ENCODE results near the gene TPCN2.

TPCN2 gene

DNA sequence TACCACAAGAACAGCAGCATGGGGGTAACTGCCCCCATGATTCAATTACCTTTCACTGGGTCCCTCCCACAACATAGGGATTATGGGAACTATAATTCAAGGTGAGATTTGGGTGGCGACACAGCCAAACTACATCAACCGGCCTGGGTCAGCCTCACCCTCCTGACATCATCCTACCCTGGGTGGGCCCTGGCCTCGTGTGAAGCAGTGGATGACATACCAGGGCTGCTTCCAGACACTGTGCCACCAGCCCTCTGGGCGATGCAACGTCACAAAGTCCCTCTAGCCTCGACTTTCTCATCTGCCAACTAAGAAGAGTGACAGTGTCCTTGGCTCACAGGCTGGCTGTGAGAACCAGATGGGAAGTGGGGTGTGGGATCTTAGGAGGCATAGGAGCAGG is 8.7 kb upstream of the TPCN2 start:
- DNase-seq = no peak

DNA sequence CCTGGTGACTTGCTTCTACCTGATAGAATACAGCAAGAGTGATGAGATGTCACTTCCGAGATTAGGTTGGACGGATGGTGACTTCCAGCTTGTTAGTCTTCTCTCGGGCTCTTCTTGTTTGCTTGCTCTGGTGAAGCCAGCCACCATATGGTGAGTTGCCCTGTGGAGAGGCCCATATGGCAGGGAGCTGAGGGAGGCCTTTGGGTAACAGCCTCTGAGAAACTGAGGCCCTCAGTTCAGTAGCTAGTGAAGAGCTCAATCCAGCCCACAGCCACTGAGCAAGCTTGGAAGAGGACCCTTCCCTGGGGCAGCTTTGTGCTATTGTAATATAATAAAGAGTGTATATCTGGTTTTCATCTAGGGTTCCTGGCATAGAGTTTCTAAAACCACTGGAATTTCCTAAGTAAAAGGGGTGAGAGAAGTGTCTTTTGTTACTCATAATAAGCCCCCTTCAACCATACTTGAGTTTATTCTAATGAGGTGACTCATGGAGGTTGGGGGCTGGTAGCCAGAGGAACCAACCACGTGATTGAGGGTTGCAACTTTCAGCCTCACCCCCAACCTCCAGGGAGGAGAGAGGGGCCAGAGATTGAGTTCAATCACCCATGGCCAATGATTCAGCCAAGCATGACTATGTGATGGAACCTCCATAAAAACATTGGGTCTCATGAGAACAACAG is 8.0 kb upstream of the TPCN2 start:
- DNase-seq = no peak

DNA sequence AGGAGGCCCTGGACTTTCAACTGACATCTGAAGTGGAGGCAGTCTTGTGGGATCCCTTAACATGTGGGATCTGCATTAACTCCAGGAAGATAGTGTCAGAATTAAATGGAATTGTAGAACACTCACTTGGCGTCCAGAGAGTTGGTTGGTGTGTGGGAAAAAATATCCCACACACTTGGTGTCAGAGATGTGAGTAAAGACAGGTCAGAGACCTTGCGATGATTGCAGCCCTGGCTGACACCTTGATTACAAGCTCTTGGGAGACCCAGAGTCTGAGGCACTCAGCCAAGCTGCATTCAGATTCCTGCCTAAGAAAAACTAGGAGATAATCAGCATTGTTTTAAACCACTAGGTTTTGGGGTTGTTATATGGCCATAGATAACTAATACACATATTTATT is 7.2 kb upstream of the TPCN2 start:
- no peak for DNase-seq

DNA sequence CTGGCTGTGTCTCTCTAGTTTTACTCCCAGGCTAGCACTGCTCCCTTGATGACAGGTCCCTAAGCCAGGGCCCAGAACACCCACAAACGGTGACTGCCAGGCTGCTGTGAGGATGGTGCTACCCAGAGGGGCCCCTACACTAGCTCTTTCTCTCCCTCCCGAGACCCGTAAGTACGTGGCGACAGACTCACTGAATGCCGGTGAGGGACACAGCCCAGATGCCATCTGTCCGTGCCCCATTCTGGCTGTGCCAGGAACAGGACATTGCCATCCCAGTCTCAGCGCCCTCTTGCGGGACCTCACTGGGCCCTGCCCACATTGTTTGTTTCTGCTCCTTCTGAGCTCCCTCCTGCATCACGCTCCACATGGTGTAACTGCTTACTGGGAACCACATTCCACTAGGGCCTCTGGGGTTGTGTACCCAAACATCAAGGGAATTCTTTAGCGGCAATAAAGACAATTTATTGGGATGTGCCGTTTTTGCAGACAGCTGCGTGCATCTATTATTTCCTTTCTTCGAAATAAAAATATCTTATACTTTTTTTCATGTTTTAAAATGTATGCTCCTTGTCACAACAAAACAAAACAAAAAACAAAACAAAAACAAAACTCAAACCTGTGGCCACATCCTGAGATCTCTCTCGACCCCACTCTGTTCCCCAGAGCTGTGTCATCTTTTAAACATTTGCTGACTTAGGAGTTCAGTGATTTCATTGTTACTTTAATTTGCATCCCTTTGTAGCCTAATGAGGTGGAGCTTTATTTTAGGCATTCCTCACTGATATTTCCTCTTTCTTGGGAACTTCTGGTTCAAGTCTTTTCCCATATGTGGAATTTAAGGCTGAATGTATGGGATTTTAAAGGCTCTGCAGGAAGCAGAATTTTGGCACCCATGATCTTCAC is 4.4 kb upstream of the TPCN2 start:
- no peak for DNase-seq

DNA sequence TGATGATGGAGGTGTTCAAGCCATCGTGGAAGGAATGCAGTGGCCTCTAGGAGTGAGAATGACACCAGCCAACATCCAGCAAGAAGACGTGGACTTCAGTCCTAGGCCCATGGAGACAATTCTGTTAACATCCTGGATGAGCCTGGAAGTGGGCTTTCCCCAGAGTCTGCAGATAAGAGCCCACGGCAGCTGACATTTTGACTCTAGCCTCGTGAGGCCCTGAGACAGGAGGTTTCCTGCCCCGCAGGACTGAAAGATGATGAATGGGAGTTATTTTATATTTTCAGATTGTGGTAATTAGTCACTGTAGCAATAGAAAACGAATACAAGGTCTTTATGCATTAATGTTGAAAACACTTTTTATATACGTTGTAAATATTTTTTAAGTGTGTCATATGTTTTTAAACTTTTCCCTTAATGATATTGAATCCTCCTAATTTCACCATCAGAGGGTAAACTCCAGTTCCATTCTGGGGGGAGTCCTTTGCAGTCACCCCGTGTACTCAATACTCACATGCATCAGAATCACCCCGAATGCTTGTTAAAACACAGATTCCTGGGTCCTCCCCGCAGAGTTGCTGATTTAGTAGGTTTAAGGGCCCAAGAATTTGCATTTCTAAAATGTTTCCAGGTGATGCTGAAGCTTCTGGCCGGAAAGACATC is 570 bp upstream of the TPCN2 start:
- DNase-seq = no peak

DNA sequence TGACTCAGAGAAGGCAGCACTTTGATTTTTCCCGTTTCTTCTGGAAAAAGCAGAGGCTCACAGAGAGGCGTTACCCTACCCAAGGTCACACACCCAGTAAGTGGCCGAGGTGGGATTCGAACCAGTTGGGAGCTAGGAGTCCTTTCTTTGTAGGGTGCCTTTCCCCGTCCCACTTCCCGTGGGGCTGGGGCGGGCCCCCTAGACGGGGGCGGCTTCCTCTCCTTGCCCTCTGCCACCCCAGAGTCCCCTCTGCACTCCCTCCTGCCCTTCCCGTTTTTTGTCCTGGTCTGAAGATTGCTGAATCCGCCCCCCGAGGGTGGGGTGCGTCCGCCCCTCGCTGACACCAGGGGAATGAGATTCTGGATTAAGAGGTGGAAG is 747 bp downstream of the TPCN2 start:
- DNase-seq = no peak

DNA sequence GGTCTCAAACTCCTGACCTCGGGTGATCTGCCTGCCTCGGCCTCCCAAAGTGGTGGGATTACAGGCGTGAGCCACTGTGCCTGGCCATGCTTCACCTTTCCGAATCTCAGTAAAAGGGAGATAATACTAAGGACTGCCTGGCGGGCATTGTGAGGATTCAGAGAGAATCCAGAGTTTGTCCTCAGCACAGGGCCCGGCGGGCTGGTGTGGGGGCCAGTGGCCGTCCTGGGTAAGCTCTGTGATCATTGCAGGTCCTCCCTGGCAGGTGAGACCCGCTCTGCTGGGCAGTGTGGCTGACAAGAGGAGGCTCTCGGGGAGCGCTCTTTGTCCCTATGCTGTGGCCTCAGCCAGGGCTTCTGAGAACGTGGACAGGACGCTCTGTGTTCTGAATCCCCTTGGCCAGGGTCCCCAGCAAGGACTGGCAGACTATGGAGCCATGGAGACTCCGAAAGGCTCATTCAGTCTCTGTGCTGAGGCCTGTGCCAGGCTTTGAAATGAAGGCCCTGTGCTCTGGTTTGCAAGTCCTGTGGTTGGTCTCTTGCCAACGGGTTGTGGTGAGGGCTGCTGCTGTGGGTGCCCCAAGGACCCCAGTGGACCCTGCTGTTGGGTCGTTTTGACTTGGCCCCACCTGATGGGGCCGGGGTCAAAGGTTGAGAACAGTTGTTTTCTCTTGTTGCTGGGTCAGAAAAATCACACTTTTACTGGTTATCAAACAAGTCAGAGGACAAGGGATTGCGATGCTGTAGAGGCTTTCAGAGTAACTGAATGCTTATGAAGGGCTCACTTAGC is 2.1 kb downstream of the TPCN2 start:
- no peak for DNase-seq

DNA sequence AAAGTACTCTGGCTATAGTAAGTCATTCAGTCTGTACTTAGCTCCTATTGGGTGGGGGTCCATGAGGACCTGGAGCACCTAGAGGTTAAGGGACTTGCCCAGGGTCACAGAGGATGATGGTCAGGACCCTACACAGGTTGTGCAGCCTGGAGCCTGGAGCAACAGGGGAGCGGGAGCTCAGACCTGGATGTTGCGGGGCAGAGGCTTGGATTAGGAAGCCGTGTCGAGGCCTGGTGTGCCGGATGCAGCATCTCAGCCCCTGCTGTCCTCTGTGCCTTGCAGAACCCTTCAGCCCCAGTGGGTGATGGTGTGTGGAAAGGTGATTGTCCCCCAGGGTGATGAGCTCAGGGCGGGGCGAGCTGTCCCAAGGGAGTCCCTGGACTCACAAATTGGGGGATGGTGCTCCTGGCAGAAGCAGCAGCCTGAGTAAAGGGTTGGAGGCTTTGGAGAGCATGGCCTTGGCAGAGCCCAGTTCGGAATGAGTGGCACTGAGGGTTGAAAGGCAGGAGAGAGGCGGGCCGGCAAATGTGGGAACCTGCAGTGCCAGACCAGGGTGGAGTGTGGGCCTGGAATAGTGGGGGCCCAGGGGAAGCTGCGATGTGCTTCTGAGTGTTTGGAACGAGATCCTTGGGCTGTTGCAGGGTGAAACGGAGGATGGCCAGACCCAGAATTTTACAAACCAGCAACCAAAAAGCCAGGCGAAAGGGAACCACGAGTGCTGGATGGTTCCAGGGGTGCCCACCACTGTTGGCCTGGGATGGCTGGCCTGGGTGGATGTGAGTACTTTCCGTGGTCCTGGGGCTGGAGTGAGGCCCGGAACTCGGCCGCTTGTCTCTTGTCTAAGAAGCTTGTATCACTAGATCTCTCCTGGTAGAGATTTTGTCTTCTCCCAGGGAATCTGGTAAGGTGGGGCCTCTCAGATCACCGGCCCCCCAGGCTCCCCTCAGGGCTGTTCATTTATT is 2.9 kb downstream of the TPCN2 start:
- no peak for DNase-seq

DNA sequence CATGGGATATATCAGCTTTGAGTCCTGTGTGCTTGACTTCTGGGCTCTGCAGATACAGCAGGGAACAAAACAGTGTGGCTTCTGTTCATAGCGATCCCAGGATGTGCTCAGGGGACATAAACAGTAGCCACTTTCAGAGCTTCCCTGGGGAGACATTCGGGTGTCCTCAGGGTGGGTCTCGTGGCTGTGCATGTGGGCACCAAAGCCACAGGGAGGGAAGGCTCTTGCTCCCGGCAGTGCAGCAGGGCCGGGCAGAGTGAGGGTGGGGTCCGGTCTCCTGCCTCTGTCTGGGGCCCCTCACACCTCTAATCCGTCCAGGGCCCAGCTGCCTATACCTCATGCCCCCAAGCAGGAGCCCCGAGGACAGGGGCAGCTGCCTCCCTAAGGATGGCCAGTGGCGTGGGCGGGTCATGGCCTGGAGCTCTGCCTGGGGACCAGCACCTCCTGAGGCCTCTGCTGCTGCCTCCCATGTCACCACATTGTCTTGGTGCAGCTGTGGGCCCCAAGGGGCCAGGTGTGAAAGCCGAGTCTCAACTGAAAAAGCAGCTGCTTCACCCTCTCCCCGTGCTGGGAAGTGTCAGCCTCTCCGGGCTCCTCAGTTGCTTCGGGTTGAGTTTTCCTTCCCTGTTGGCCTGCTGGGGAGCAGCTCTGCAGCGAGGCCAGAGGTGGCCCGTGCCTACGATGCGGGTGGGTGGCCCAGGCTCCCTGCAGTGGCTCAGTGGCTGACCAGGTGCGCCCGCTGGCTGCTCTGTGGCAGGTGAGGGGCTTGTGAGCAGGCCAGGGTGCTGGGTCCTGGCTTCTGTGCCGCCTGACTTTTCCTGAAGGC is 3.8 kb downstream of the TPCN2 start:
- DNase-seq = no peak

DNA sequence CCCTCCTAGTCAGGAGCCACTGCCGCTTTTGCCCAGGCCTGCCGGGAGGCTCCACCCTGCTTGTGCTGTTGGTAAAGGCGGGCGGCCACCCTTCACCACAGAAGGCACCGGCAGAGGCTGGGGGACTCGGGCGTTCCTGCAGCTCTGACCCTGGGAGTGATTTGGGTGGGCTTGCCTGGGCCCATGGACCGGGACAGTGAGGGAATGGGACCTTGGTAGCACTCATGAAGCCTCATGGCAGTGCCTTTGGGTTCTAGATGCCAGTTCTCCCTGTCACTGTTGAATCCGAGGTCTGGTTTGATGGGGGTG is 4.4 kb downstream of the TPCN2 start:
- DNase-seq = no peak

DNA sequence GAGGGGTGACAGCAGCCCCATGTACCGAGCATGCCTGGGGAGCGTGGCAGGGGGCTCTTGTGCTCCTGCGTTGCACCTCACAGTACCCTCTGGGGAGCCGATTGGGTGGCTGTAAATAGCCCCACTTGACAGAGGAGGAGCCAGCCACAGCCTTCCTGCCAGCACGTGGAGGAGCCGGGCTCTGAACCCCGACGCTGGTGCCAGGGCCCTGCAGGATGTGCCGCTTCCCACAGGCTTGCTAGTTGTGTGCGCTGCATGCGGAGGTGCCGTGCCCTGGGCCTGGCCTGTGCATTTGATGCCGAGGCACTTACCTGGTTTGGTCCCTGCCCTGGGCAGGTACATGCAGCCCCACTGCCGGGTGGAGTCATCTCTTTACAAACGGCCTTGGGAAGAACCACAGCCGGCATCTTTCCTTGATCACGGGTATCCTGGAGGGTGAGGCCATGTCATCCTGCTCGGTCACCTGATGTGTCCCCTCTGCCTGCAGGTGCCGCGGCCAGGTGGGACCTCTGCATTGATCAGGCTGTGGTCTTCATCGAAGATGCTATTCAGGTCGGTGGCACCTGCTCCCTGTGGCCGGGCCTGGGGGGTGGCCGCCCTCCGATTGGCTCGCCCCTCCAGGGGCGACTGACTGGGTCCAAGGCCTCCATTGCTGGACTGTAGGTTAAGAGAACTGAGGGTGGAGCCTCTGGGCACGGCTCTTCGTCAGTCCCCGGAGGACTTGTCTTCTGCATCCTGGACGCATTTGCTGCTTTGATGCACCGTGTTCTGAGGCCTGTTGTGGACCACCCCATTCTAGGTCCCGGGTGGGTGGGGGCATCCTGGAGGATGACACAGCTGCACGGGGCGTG is 5.0 kb downstream of the TPCN2 start:
- DNase-seq = no peak

DNA sequence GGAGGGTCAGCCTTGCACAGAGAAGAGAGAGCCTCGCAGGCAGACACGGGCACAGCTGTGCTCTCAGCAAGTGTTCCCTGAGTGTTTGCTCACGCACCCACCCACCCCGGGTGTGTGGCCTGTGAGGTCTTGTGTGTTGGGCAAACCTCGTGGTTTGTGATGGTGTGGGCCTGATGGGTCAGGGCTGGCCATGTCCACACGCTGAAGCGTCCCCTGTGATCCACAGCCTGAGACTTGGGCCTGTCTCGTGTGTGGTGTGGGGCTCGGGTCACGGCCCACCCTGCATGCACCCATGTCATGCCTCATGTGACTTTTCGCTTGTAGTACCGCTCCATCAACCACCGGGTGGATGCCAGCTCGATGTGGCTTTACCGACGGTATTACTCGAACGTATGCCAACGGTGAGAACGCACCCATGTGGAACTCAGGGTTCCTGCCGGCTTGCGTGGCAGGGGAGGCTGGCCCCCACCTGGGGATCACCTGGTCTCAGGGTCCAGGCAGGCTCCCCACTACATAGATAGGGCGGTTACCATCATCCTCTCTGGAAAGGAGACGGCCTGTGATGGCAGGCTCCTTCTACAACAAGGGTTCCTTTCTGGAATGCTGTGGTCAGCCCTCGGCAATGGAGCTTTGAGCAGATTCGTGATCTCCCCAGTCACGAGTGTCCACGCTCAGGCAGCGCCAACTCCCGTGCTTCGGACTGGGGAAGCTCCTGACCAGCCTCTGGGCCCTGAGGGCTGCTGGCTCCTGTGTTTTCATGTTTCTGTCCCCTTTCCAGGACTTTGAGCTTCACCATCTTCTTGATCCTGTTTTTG is 5.9 kb downstream of the TPCN2 start:
- no peak for DNase-seq

DNA sequence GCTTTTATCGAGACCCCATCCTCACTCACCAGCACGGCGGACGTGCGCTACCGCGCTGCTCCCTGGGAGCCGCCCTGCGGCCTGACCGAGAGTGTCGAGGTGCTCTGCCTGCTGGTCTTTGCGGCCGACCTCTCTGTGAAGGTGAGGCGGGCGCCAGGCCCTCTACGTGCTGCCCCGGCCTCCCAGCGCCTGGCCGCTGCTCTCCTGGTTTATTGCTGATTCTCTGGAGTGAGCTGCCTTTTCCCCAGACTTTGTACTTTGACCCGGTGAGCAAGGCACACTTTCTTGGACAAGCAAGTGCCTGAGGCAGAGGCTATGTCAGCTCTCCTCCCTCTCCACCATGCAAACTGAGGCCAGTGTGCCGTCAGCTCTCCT is 6.5 kb downstream of the TPCN2 start:
- no peak for DNase-seq

DNA sequence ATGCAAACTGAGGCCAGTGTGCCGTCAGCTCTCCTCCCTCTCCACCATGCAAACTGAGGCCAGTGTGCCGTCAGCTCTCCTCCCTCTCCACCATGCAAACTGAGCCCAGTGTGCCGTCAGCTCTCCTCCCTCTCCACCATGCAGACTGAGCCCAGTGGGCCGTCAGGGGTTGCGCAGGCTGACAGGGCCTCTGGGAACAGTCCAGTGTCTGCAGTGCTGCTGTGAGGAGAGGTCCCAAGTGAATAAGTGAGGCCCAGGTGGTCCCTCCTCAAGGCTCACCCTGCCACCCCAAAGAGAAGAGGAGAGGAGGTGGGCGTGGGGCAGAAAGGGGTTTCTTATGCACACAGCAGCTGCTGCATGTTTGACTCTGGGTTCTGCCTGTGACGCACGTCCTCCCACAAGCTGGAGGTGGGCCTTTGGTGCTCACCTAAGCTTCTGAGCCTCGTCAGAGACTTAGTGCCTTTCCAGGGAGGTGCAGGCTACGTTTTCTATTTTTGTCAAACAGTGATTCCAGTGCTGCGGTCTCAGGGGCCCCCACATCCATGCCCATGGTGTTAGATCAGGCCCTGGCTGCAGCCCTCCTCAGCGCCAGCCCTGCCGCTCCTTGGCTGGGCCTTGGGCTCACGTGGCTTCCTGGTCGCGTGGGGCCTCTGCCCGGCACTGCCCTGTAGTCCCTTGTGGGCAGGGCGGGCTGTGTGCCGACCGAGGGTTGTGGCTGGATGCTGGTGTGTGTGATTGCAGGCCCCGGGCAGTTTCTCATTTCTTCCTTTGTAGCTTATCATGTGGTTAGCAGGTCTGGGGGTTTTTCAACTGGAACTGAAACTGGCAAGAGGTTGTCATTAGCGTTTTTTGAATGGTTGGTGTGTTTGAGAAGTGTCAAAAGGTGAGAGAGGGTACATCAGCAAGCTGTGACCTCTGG is 7.1 kb downstream of the TPCN2 start:
- no peak for DNase-seq

DNA sequence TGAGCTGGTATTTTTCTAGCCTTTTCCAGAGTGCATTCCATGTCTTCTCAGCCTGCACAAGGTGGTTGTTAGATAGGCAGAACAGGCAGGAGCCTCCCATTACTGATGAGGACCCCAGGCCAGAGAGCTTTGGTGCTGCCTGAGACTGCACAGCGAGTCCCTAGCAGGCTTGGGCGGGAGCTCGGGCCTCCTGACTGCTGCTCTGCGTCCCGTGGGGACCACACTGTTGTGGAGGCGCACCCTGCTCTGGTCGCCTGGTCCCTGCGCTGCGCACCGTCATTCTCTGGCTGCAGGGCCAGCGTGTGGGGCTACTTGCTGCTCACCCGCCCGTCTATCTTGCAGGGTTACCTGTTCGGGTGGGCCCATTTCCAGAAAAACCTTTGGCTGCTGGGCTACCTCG is 8.5 kb downstream of the TPCN2 start:
- no peak for DNase-seq

DNA sequence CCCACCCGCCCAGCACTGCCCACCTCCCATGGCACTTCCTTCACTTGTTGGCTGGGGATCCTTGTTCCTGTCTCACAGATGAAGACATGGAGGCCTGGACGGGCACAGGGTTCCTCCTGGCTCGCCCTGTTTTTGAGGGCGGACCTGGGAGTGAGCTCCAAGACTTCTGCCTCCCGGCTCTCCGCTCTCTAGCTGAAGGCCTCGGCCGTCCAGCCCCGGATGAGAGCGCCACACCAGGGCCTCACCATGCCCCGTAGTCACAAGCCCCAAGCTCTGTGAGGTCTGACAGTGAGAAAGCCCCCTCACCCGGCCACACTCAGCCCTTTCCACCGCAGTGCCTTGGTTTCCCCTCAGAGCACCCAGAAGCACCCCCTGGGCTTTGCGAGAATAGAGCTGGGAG is 9.1 kb downstream of the TPCN2 start:
- no peak for DNase-seq

DNA sequence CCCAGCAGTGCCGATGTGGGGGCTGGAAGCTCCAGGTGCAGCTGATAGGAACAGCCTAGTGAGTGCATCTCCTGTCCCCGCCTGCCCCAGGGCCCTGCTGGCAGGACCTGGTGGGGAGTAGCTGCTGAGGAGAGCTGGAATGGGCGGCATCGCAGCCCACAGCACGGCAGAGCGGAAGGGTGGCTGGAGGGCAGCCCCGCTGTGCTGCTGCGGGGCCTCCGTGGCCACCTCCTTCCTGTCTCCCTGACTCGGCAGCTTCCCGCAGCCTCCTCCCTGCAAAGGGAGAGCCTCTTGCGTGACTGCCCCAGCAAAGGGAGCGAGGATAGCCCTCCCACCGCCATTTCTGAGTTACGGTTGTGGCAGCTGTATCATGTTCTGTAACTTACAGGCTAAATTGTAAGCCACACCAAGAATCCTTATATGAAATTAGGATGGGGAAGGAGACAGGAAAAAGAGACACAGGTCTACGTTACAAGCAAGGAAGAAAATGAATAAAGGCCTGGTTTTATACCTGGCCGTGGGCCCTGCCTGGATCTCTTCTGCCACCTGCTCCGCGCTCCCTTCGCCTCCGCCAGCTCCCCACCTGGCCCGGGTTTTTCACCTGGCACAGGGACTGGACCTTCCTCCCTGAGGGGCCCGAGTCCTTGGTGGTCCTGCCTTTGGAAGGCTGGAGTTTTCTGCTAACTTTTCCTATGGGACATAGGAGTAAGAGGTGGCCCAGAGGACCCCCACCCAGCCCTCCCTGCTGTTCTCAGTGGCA is 10.0 kb downstream of the TPCN2 start:
- no peak for DNase-seq

DNA sequence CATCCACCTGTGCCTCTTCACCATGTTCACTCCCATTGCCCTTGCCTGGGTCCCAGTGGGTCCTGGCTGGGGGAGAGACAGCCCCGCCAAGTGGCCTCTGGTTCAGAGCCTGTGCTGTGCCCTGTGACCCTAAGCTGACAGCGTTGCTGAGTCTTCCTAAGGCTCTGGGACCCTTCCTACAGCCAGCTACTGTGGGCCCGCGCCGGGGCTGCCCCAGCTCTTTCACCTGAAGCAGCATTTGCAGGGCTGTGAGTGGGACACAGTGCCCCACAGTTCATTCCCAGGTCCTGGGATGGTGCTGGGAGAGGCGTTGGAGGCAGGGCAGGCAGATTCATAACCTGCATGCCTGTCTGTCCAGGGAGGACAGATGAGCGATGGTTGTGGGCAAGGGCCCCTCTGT is 10.7 kb downstream of the TPCN2 start:
- DNase-seq = no peak

Measured in activated CD8-positive, alpha-beta memory T cell treated with anti-CD3 and anti-CD28 coated beads for 24 hours (primary cell).